Upper lobe of right lung (tissue), 1 donor: ENCODE data around the gene CD5L. TPM values are rescaled to one million over a fixed set of nuclear protein-coding genes. Genes with fewer than 3 reads are reported as not detected.
A peak's percentile ranks its signal among the peaks of the same experiment; 100 is the strongest.

Experiments
- ATAC-seq: fragments of 200-7000 bp; cut with Tn5 transposase; one replicate; pipeline ENCODE4 v1.9.1; 2020; ENCODE audit warnings: mild to moderate bottlenecking, moderate library complexity
- DNase-seq: peaks from one replicate; pipeline ENCODE4 v3.0.0-alpha.2; 2020
- H3K27ac ChIP-seq: fragments of 200-600 bp; one replicate; pipeline ENCODE4 v1.8.0; 2022
- H3K27me3 ChIP-seq: fragments of 200-600 bp; one replicate; pipeline ENCODE4 v1.8.0; 2022; ENCODE audit warnings: mild to moderate bottlenecking
- H3K36me3 ChIP-seq: fragments of 200-600 bp; one replicate; pipeline ENCODE4 v1.8.0; 2022
- H3K4me1 ChIP-seq: fragments of 200-600 bp; one replicate; pipeline ENCODE4 v1.8.0; 2022
- H3K4me3 ChIP-seq: fragments of 200-600 bp; one replicate; pipeline ENCODE4 v1.8.0; 2022; ENCODE audit warnings: mild to moderate bottlenecking
- H3K9me3 ChIP-seq: fragments of 200-600 bp; one replicate; pipeline ENCODE4 v1.8.0; 2022
- CTCF ChIP-seq: fragments of 200-600 bp; IDR thresholded peaks from one replicate; pipeline ENCODE4 v1.8.0; 2022; ENCODE audit warnings: antibody characterized with exemption
- intact Hi-C: fragments of 100-400 bp; cut with DNase I; formaldehyde crosslinking; loops from one replicate; pipeline ENCODE4 v1.11.0; 2022
- total RNA-seq: library from RNA; stranded (reverse); fragmentation: NEBNext Ultra II Directional; extraction: Animal tissue kit (Norgen Biotek cat#: 25700); gene quantifications from one replicate; pipeline ENCODE4 v1.2.1, GENCODE V29; 2021
- donor health status: DM: no; HTN: yes; CAD: no; lungs with severe emphysema.

Gene CD5L
- total RNA-seq, 1 donor from 2014 or later, result 0.93 TPM

DNA sequence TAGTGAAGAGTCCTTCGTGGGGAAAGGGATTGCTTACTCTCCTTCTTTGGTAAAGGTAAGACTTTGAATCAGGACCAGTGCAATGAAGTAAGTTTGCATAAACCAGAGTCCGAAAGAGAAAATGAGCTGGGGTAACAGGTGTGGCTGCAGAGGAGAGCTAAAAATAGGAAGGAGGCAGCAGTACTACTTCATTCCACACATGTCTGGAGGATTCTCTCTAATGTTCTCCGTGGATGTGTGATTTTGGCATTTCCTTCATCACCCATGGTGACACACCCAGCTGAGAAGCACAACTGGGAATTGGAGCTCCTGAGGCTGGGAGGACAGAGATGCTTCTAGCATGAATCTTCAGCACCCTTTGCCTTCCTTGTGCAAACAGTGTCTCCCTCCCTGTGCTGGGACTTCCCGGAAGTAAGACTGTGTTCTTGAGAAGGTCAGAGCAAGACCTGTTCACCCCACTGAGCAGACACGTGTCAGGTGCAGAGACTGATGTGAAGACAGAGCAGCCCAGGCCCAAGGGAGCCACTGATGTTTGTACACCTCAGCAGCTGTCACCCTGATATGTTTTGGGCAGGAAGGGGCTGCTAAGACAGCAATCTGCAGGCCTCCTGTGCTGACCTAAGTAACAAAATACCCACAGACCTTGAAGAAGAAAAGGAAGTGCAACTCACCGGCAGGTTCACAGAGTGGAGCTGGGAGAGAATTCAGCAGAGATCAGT, 35.0 kb downstream of the CD5L start:
- intact Hi-C loops, result no loop called here
- Histone ChIP-seq H3K27ac (no peak overlapping the region), H3K4me3 (no peak overlapping the region), H3K36me3 (no peaks in the 10 kb centered on the region), H3K9me3 (no peaks in the 10 kb centered on the region), H3K27me3 (no peaks in the 10 kb centered on the region), H3K4me1 (no peaks in the 10 kb centered on the region)
- TF ChIP-seq CTCF, result no peak
- ATAC-seq, result no peak
- no peak for DNase-seq

GRCh38 chr1:157803851-157804250, 37.8 kb downstream of the CD5L start:
- H3K4me1 ChIP-seq, result no peaks in the 10 kb centered on the region
- H3K27ac ChIP-seq, result no peak overlapping the region
- no peaks in the 10 kb centered on the region for H3K9me3 ChIP-seq
- H3K36me3 ChIP-seq, result no peaks in the 10 kb centered on the region
- H3K27me3 ChIP-seq, result no peaks in the 10 kb centered on the region
- DNase-seq, result peak; percentile 68
- no peak overlapping the region for H3K4me3 ChIP-seq
- intact Hi-C loops, result no loop called here
- peak; percentile 93 for ATAC-seq
- TF ChIP-seq CTCF, result no peak

DNA sequence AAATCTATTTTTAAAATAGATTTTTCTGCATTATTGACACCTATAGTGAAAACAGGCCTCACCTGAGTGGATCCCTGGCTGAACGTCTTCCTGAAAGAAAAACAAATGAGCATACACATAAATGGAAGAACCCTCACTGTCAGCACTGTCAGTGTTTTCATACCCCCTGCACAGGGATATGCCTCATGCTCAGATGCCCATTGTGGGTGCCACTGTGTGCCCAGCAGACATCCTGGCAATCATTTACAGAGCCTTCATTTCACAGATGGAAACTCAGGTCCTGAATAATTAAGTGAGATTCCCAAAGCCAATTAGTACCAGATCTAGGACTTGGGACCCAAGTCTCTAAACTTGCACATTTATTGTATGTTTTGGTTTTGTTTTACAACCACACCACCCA, 41.6 kb downstream of the CD5L start:
- H3K4me1 ChIP-seq, result no peaks in the 10 kb centered on the region
- intact Hi-C loops, result no loop called here
- DNase-seq (no peak), ATAC-seq (no peak)
- H3K36me3 ChIP-seq, result no peaks in the 10 kb centered on the region
- H3K9me3 ChIP-seq, result no peaks in the 10 kb centered on the region
- no peaks in the 10 kb centered on the region for H3K27me3 ChIP-seq
- no peak overlapping the region for H3K4me3 ChIP-seq
- no peak overlapping the region for H3K27ac ChIP-seq
- TF ChIP-seq CTCF, result no peak

- H3K27ac ChIP-seq, result no peak overlapping the region
- H3K4me3 ChIP-seq, result no peak overlapping the region
- DNase-seq, result no peak
- ATAC-seq, result peak; percentile 80
- H3K36me3 ChIP-seq, result no peaks in the 10 kb centered on the region
- intact Hi-C loops, result no loop called here
- no peak for TF ChIP-seq CTCF
- H3K9me3 ChIP-seq, result no peaks in the 10 kb centered on the region
- no peaks in the 10 kb centered on the region for H3K27me3 ChIP-seq
- H3K4me1 ChIP-seq, result no peaks in the 10 kb centered on the region
These were observed 43.4 kb downstream of the CD5L start for GRCh38 chr1:157798211-157798610.

DNA sequence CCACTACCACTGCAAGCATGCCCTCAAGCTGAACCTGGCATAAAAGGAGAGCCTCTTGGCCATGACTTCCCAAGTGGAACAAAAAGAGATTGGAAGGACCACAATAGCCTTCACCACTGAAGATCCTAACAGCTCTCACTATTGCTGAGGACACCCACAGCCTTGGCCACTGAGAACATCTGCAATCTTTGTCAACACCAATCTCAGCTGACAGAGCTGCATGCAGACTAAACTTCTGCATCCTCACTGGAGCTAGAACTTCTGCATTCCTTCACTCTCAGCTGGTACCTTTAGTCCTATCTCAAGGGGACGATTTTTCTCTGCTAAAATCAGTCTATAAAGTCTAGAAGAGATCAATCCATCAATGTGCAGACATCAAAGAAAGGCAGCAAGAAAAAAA, 56.4 kb downstream of the CD5L start:
- H3K36me3 ChIP-seq, result no peaks in the 10 kb centered on the region
- no peak overlapping the region for H3K27ac ChIP-seq
- no peak overlapping the region for H3K4me3 ChIP-seq
- intact Hi-C loops, result no loop called here
- ATAC-seq, result peak; percentile 61
- no peaks in the 10 kb centered on the region for H3K4me1 ChIP-seq
- no peaks in the 10 kb centered on the region for H3K9me3 ChIP-seq
- DNase-seq, result no peak
- no peaks in the 10 kb centered on the region for H3K27me3 ChIP-seq
- TF ChIP-seq CTCF, result no peak

GRCh38 chr1:157784801-157785200, 56.8 kb downstream of the CD5L start:
- Histone ChIP-seq H3K27me3 (no peaks in the 10 kb centered on the region), H3K4me1 (no peaks in the 10 kb centered on the region), H3K27ac (no peak overlapping the region), H3K4me3 (no peak overlapping the region), H3K36me3 (no peaks in the 10 kb centered on the region), H3K9me3 (no peaks in the 10 kb centered on the region)
- no peak for ATAC-seq
- DNase-seq, result no peak
- no peak for TF ChIP-seq CTCF
- intact Hi-C loops, result no loop called here
